DND-41 (cell line): Measurements from ENCODE around the gene PARD6G.

Source experiments
- CTCF ChIP-seq: IDR thresholded peaks from 2 replicates; pipeline ENCODE4 v1.5.1; 2012; ENCODE audit warnings: borderline replicate concordance, low read length, moderate library complexity, mild to moderate bottlenecking; ENCODE audit not compliant: poor library complexity, severe bottlenecking; ENCODE audit errors: extremely low read depth
- EZH2 ChIP-seq: IDR thresholded peaks from 3 replicates; pipeline ENCODE4 v1.6.1; 2012; ENCODE audit warnings: borderline replicate concordance, low read depth, mild to moderate bottlenecking, moderate library complexity, low read length, inconsistent platforms; ENCODE audit not compliant: severe bottlenecking

- TF ChIP-seq CTCF = no peak
- no peak for TF ChIP-seq EZH2
Measured at GRCh38 chr18:80194874-80195570, 52.3 kb downstream of the PARD6G start.
